HepG2 (cell line): Measurements from ENCODE around the gene FN1. TPM values are rescaled to one million over a fixed set of nuclear protein-coding genes. Genes with fewer than 3 reads are reported as not detected.

Source experiments
- DZIP1 ChIP-seq: sonication (generic); formaldehyde crosslinking; IDR thresholded peaks from 2 replicates; pipeline ENCODE4 v1.5.0; 2020; ENCODE audit warnings: mild to moderate bottlenecking, missing genetic modification reagents
- ETV6 ChIP-seq: sonication (generic); formaldehyde crosslinking; conservative IDR thresholded peaks from 2 replicates; pipeline ENCODE4 v1.4.0; 2020; ENCODE audit warnings: missing genetic modification reagents
- MAFK ChIP-seq, 2 experiments: IDR thresholded peaks in 1 of 2; conservative IDR thresholded peaks in 1 of 2; 2 replicates each; pipeline ENCODE4 v1.6.1; 2011; ENCODE audit warnings: improper control_type of control experiment in 2 of 2, low read length in 2 of 2
- MED1 ChIP-seq: sonication (generic); formaldehyde crosslinking; IDR thresholded peaks from 2 replicates; pipeline ENCODE4 v1.4.0; 2020; ENCODE audit warnings: missing genetic modification reagents
- MYNN ChIP-seq: sonication (generic); formaldehyde crosslinking; IDR thresholded peaks from 2 replicates; pipeline ENCODE4 v1.4.0; 2020; ENCODE audit warnings: mild to moderate bottlenecking, low read depth, missing genetic modification reagents
- NFKBIZ ChIP-seq: IDR thresholded peaks from 2 replicates; pipeline ENCODE4 v1.6.1; 2018; ENCODE audit warnings: missing genetic modification reagents, missing compliant biosample characterization
- RFXAP ChIP-seq: sonication (generic); formaldehyde crosslinking; IDR thresholded peaks from 2 replicates; pipeline ENCODE4 v1.4.0; 2020; ENCODE audit warnings: missing genetic modification reagents, borderline replicate concordance
- YEATS4 ChIP-seq: sonication (generic); formaldehyde crosslinking; IDR thresholded peaks from 2 replicates; pipeline ENCODE4 v1.4.0; 2020; ENCODE audit warnings: missing genetic modification reagents, borderline replicate concordance
- ZFP41 ChIP-seq: sonication (generic); formaldehyde crosslinking; IDR thresholded peaks from 2 replicates; pipeline ENCODE4 v1.4.0; 2020; ENCODE audit warnings: mild to moderate bottlenecking, missing genetic modification reagents, borderline replicate concordance
- ZFP82 ChIP-seq: sonication (generic); formaldehyde crosslinking; IDR thresholded peaks from 2 replicates; pipeline ENCODE4 v1.5.1; 2020; ENCODE audit warnings: mild to moderate bottlenecking, missing genetic modification reagents, borderline replicate concordance
- ZNF121 ChIP-seq: sonication (generic); formaldehyde crosslinking; IDR thresholded peaks from 2 replicates; pipeline ENCODE4 v1.5.0; 2020; ENCODE audit warnings: mild to moderate bottlenecking, missing genetic modification reagents
- ZNF670 ChIP-seq: sonication (generic); formaldehyde crosslinking; IDR thresholded peaks from 2 replicates; pipeline ENCODE4 v1.8.0; 2022; ENCODE audit warnings: mild to moderate bottlenecking, missing genetic modification reagents, borderline replicate concordance
- ZSCAN25 ChIP-seq: sonication (generic); formaldehyde crosslinking; IDR thresholded peaks from 2 replicates; pipeline ENCODE4 v1.8.0; 2022; ENCODE audit warnings: mild to moderate bottlenecking, missing genetic modification reagents
- ZXDC ChIP-seq: sonication (generic); formaldehyde crosslinking; IDR thresholded peaks from 2 replicates; pipeline ENCODE4 v1.5.0; 2020; ENCODE audit warnings: mild to moderate bottlenecking, missing genetic modification reagents
- polyA plus RNA-seq, 8 experiments: library from polyadenylated mRNA; depleted of rRNA in 3 of 8; stranded (reverse) in 7 of 8; unstranded in 1 of 8; fragments of >200 nt; fragmentation: Illumina TruSeq in 4 of 8; extraction: Trizol in 4 of 8; gene quantifications; 2 replicates each; pipeline versions ENCODE4 v1.2.1 to v1.2.3, GENCODE V29; 2011 to 2016; ENCODE audit warnings: low read depth in 4 of 8, missing spikeins in 1 of 8, mixed read lengths in 1 of 8; ENCODE audit not compliant: insufficient read depth in 1 of 8
- total RNA-seq, 5 experiments: library from RNA; depleted of rRNA; stranded (reverse); fragments of >200 nt; fragmentation: Illumina TruSeq; extraction: Trizol; gene quantifications; 2 replicates each; pipeline ENCODE4 v1.2.3, GENCODE V29; 2016; ENCODE audit warnings: low read depth in 1 of 5
- TF ChIP-seq, protein P1 (sequence below): sonication (generic); formaldehyde crosslinking; IDR thresholded peaks from 2 replicates; pipeline ENCODE4 v1.9.0; 2021; ENCODE audit warnings: missing genetic modification reagents, borderline replicate concordance
- TF ChIP-seq, protein P2 (sequence below): sonication (generic); formaldehyde crosslinking; IDR thresholded peaks from 2 replicates; pipeline ENCODE4 v1.4.0; 2020; ENCODE audit warnings: mild to moderate bottlenecking, missing genetic modification reagents, borderline replicate concordance

FN1 gene
- total and polyA plus RNA-seq, 2 of the 13 experiments (the other 11 are each of a cell fraction or from before 2014, with no cell fraction given), result 1,847 to 6,471 TPM

DNA sequence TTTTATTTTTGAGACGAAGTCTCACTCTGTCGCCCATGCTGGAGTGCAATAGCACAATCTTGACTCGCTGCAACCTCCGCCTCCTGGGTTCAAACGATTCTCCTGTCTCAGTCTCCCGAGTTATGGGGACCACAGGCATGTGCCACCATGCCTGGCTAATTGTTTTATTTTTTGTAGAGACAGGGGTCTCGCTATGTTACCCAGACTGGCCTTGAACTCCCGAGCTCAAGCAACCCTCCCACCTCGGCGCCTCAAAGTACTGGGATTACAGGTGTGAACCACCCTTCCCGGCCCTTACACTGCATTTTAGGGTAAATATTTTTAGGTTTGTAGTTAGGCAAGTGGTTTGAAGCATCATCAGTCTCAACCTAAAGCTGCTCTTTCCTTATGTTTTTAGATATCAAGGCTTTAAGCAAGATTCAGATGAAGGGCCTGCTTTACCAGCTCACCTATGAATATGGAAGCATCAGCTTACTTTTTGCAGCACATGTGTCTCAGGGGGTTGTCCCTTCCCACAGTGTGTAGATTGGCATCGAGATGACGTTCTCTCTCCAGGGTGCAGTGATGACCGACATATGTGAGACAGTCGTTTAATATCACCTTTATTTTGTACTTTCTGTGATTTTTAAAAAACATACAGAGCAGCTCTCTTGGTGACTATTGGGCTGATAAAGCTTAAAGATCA, 76.8 kb downstream of the FN1 start (continued):
- TF ChIP-seq RFXAP, result no peak
- no peak for TF ChIP-seq ZXDC
- no peak for TF ChIP-seq MYNN
- no peak for TF ChIP-seq ZSCAN25 (CRISPR knock-in tag)
- TF ChIP-seq ZNF670 (CRISPR knock-in tag), result no peak
- no peak for TF ChIP-seq ETV6 (CRISPR knock-in tag)
- TF ChIP-seq ZFP41, result no peak
- TF ChIP-seq NFKBIZ (CRISPR knock-in tag), result no peak
- no peak for TF ChIP-seq DZIP1
- TF ChIP-seq, protein P1, sequence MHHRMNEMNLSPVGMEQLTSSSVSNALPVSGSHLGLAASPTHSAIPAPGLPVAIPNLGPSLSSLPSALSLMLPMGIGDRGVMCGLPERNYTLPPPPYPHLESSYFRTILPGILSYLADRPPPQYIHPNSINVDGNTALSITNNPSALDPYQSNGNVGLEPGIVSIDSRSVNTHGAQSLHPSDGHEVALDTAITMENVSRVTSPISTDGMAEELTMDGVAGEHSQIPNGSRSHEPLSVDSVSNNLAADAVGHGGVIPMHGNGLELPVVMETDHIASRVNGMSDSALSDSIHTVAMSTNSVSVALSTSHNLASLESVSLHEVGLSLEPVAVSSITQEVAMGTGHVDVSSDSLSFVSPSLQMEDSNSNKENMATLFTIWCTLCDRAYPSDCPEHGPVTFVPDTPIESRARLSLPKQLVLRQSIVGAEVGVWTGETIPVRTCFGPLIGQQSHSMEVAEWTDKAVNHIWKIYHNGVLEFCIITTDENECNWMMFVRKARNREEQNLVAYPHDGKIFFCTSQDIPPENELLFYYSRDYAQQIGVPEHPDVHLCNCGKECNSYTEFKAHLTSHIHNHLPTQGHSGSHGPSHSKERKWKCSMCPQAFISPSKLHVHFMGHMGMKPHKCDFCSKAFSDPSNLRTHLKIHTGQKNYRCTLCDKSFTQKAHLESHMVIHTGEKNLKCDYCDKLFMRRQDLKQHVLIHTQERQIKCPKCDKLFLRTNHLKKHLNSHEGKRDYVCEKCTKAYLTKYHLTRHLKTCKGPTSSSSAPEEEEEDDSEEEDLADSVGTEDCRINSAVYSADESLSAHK, result no peak
- TF ChIP-seq MAFK (conservative IDR thresholded peaks at IDR 0.05 in 1 of 2, IDR thresholded peaks at IDR 0.05 in 1 of 2; ENCODE audit: low read length in 2 of 2), result no peak
- TF ChIP-seq ZFP82 (CRISPR knock-in tag), result no peak
- no peak for TF ChIP-seq ZNF121 (CRISPR knock-in tag)
- TF ChIP-seq MED1 (CRISPR knock-in tag), result 0 out of 2 replicates have a peak, but pooled peaks have one; percentile 17
- TF ChIP-seq, protein P2, sequence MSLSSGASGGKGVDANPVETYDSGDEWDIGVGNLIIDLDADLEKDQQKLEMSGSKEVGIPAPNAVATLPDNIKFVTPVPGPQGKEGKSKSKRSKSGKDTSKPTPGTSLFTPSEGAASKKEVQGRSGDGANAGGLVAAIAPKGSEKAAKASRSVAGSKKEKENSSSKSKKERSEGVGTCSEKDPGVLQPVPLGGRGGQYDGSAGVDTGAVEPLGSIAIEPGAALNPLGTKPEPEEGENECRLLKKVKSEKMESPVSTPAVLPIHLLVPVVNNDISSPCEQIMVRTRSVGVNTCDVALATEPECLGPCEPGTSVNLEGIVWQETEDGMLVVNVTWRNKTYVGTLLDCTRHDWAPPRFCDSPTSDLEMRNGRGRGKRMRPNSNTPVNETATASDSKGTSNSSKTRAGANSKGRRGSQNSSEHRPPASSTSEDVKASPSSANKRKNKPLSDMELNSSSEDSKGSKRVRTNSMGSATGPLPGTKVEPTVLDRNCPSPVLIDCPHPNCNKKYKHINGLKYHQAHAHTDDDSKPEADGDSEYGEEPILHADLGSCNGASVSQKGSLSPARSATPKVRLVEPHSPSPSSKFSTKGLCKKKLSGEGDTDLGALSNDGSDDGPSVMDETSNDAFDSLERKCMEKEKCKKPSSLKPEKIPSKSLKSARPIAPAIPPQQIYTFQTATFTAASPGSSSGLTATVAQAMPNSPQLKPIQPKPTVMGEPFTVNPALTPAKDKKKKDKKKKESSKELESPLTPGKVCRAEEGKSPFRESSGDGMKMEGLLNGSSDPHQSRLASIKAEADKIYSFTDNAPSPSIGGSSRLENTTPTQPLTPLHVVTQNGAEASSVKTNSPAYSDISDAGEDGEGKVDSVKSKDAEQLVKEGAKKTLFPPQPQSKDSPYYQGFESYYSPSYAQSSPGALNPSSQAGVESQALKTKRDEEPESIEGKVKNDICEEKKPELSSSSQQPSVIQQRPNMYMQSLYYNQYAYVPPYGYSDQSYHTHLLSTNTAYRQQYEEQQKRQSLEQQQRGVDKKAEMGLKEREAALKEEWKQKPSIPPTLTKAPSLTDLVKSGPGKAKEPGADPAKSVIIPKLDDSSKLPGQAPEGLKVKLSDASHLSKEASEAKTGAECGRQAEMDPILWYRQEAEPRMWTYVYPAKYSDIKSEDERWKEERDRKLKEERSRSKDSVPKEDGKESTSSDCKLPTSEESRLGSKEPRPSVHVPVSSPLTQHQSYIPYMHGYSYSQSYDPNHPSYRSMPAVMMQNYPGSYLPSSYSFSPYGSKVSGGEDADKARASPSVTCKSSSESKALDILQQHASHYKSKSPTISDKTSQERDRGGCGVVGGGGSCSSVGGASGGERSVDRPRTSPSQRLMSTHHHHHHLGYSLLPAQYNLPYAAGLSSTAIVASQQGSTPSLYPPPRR, result no peak
- no peak; the same call in 1 of the 2 replicates for TF ChIP-seq YEATS4 (CRISPR knock-in tag)
